ENCODE results near the gene LINC01488.

- no peak for TF ChIP-seq CTCF (IDR thresholded peaks at IDR 0.05; ENCODE audit: insufficient read depth, low read length, poor library complexity, severe bottlenecking)
- no peak for TF ChIP-seq EZH2phosphoT487 (conservative IDR thresholded peaks at IDR 0.05; ENCODE audit: low read length)
Measured at GRCh38 chr11:69483170-69483569, 1.7 kb downstream of the LINC01488 start.

All from SU-DHL-6 (cell line).